Fibroblast of skin of back (primary cell): ENCODE results near the gene PRR20G.

Source experiments
- DNase-seq: peaks from one replicate; pipeline ENCODE4 v3.0.0-alpha.2; 2013

PRR20G gene

GRCh38 chr3:127262533-127262932 lies 25.3 kb downstream of the PRR20G start:
- no peak for DNase-seq

DNA sequence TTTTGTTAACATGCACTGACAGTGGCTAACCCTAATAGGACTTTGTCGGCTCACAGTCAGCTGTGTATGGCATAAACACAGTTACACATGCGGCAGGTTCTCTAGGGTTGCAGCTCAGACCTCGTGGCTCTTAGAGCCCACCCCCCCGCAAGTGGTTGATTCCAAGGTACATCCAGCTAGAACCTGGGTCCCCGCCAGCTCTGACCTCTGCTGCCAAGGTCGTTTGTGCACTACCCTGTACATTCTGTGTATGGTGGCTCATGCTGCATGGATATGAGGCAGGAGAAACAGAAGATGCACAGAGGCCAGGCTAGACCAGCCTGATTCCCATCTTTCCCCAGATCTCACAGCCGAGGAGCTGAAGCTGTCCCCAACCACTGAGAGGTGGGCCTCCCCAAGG lies 25.9 kb downstream of the PRR20G start:
- no peak for DNase-seq

- no peak for DNase-seq
Measured at GRCh38 chr3:127260826-127261555, 26.9 kb downstream of the PRR20G start.

- no peak for DNase-seq
Measured at GRCh38 chr3:127260416-127260815, 27.4 kb downstream of the PRR20G start.

DNA sequence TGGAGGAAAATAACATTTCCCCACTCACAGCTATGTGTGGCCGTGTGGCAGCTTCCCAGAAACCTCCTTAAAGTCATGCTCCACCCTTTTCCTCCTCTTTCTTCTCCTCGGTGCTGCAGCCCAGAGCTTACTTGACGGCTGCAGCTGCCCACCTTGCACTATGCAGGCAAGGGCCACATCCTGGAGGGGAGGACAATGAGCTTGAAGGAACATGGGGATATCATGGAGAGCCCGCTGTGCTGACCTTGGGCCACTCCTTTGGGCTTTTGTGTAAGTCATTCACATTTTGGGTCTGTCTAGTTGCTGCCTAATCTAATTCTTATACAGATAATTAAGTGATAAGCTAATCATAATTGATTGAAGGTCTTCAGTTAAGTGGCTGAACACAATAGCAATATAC lies 28.0 kb downstream of the PRR20G start:
- DNase-seq, result no peak

- no peak for DNase-seq
Measured at GRCh38 chr3:127258733-127259132, 29.1 kb downstream of the PRR20G start.

GRCh38 chr3:127257351-127257750 lies 30.5 kb downstream of the PRR20G start:
- no peak for DNase-seq

- DNase-seq, result no peak
Measured at GRCh38 chr3:127256733-127257271, 31.0 kb downstream of the PRR20G start.

DNA sequence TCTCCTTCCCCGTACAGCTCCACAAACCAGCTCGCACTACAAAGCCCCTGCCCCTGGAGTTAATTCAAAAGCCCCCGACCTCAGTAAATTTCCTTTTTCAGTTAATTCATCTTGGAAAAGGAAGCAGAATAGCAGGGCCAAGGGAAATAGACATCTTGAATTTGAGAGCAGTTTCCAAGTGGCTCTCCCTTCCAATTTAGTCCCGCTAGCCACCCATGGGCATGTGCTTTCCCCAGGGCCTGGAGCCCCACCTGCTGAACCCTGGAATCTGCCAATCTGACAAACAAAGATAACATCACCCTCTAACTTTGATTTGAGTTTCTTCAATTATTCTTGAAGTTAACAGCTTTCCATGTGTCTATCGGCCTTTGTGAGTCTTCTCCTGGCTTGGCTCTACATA lies 31.7 kb downstream of the PRR20G start:
- no peak for DNase-seq

DNA sequence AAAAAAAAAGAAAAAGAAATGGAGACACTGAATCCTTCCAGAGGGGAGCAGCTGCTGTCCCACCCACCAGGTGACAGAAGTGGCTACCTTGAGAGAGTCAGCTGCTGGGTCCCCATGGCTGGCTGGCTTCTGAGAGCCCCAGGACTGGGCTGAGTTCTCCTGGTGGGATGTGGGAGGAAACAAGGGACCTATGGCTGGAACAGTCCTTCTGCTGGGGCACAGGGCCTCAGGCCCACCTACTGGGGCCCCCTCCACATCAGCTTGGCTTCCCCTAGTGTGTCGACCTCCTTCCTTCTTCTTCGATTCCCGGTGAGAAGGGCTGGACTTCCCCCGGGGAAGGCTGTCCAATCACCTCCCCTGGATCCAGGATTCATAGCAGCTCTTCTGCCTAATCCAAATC lies 32.3 kb downstream of the PRR20G start:
- no peak for DNase-seq

DNA sequence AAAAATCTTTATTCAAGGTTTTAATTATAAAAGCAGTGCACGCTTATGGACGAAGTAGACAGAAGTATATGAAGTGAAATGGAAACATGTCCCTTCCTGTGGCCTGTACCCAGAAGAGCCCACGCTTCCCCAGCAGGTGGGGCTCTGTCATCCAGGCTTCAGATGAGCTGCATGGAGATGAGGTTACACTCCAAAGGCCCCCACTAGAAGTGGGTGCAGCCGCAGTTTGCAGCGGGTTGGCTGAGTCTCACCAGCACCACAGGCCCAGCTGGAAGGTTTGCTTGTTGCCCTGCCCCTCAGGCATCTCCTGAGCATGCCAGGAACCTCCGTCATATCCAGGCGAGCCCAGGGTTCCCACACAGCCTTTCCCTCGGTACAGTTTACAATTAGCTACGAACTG lies 33.1 kb downstream of the PRR20G start:
- DNase-seq, result no peak

- no peak for DNase-seq
Measured at GRCh38 chr3:127254033-127254644, 33.7 kb downstream of the PRR20G start.

GRCh38 chr3:127253491-127253890 lies 34.4 kb downstream of the PRR20G start:
- DNase-seq, result no peak

DNA sequence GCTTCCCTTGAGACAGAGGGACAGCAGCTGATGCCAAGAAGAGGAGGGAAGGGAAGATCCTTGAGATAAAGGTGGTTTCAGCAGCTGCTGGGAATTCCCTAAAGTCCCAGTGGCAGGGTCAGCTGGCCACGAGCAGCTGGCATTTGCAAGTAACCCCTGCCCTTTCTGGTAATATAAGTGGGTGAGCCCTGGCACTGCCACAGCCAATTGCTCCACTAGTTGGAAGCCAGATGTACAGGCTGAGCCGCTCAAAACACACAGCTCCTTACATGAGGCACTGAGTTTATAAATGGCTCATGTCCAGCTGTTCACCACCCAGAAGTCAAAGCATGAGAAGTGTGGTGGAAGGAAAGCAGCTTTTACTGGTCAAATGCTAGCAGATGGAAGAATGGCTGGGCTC lies 35.4 kb downstream of the PRR20G start:
- DNase-seq, result no peak

GRCh38 chr3:127250032-127250431 lies 37.8 kb downstream of the PRR20G start:
- no peak for DNase-seq

GRCh38 chr3:127247292-127247691 lies 40.6 kb downstream of the PRR20G start:
- DNase-seq, result no peak

DNA sequence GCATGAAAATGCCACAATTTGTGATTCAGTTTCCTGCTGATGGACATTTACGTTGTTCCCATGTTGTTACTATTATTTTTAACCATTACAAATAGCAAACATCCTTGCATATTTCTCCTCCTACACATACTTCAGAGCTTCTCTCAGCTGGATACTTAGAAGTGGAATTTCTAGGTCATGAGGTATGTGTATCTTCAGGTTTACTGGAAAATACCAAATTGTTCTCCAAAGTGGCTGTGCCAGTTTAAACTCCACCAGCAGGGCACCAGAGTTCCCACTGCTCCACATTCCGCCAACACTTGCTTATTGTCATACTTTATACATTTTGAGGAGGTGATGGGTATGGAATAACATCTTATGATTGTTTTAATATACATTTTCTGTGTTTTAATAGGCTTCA lies 49.2 kb downstream of the PRR20G start:
- no peak for DNase-seq

DNA sequence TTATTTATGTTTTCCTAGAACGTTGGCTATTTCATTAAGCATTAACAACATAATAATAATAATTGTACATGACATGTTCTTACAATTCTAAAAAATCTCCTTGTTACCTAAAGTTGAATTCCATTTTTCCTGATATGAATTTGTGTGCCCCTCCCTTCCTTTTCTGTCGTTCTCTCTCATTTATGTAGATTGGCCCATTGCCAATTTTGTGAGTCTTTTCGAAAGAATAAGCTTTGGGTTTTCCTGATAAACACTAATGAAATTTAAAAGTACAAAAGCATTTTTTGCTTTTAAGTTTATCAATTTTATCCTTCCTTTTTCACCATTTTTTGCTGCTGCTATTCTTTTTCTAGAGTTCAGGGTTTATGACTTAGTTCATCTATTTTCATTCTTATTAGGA lies 50.0 kb downstream of the PRR20G start:
- no peak for DNase-seq

DNA sequence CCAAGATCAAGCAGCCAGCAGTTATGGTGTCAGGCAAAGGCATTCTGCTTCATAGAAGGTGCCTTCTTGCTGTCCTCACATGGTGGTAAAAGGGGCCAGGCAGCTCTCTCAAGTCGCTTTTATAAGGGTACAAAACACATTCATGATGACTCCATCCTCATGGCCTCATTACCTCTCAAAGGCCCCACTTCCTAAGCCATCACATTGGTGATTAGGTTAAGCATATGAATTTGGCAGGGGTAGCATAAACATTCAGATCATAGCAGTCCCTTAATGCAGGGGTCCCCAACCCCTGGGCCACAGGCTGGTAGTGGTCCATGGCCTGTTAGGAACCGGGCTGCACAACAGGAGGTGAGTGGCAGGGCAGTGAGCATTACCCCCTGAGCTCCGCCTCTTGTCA lies 52.1 kb downstream of the PRR20G start:
- DNase-seq, result no peak

- no peak for DNase-seq
Measured at GRCh38 chr3:127234778-127235177, 53.1 kb downstream of the PRR20G start.
